KMS-11 (cell line): ENCODE measurements around the gene RTP5.

ENCODE experiments used
- H2AFZ ChIP-seq: fragments of 200-600 bp; sonication (generic); 2 replicates; pipeline ENCODE4 v1.6.1; 2016; ENCODE audit warnings: antibody characterized with exemption, mixed run types, low read depth
- H3K27ac ChIP-seq: fragments of 200-600 bp; sonication (generic); 2 replicates; pipeline ENCODE4 v1.6.1; 2016; ENCODE audit warnings: mild to moderate bottlenecking, mixed run types
- H3K27me3 ChIP-seq: fragments of 200-600 bp; sonication (generic); 2 replicates; pipeline ENCODE4 v1.6.1; 2017; ENCODE audit warnings: mild to moderate bottlenecking, low read depth, mixed run types, moderate library complexity; ENCODE audit not compliant: insufficient read depth
- H3K36me3 ChIP-seq: fragments of 200-600 bp; sonication (generic); 2 replicates; pipeline ENCODE4 v1.6.1; 2017; ENCODE audit warnings: mild to moderate bottlenecking, mixed run types; ENCODE audit not compliant: insufficient read depth
- H3K4me1 ChIP-seq: fragments of 200-600 bp; sonication (generic); 2 replicates; pipeline ENCODE4 v1.6.1; 2016; ENCODE audit warnings: mild to moderate bottlenecking, low read depth, mixed run types; ENCODE audit not compliant: poor library complexity, severe bottlenecking
- H3K4me2 ChIP-seq: fragments of 200-600 bp; sonication (generic); 2 replicates; pipeline ENCODE4 v1.7.0; 2016; ENCODE audit warnings: mild to moderate bottlenecking, mixed run types
- H3K4me3 ChIP-seq: fragments of 200-600 bp; sonication (generic); IDR thresholded peaks from 2 replicates; pipeline ENCODE4 v1.6.1; 2017; ENCODE audit warnings: low read depth, low read length, mixed read lengths; ENCODE audit not compliant: insufficient read depth
- H3K79me2 ChIP-seq: fragments of 200-600 bp; sonication (generic); 2 replicates; pipeline ENCODE4 v1.6.1; 2016; ENCODE audit warnings: low read depth, mixed run types; ENCODE audit not compliant: insufficient read depth
- H3K9ac ChIP-seq: fragments of 200-600 bp; sonication (generic); 2 replicates; pipeline ENCODE4 v1.6.1; 2016; ENCODE audit warnings: mild to moderate bottlenecking, mixed run types
- H4K20me1 ChIP-seq: fragments of 200-600 bp; sonication (generic); 2 replicates; pipeline ENCODE4 v1.6.1; 2016; ENCODE audit warnings: mild to moderate bottlenecking, mixed run types; ENCODE audit not compliant: insufficient read depth
- CTCF ChIP-seq: fragments of 200-600 bp; sonication (generic); conservative IDR thresholded peaks from 2 replicates; pipeline ENCODE4 v1.6.1; 2017; ENCODE audit warnings: low read depth, mild to moderate bottlenecking, antibody characterized with exemption, low read length, moderate library complexity, mixed read lengths

Gene RTP5

GRCh38 chr2:241894056-241894641 lies 24.6 kb downstream of the RTP5 start:
- Histone ChIP-seq H2AFZ (no peak overlapping the region), H3K27ac (no peak overlapping the region), H3K4me2 (no peak overlapping the region), H3K27me3 (no peaks in the 10 kb centered on the region), H3K79me2 (no peaks in the 10 kb centered on the region), H3K36me3 (no peaks in the 10 kb centered on the region), H3K9ac (no peak overlapping the region), H4K20me1 (no peaks in the 10 kb centered on the region), H3K4me1 (no peaks in the 10 kb centered on the region), H3K4me3 (no peak overlapping the region)
- TF ChIP-seq CTCF = no peak

- Histone ChIP-seq H3K4me3 (no peak overlapping the region), H3K9ac (no peak overlapping the region), H3K4me2 (no peak overlapping the region), H2AFZ (no peak overlapping the region), H3K4me1 (no peaks in the 10 kb centered on the region), H3K36me3 (no peaks in the 10 kb centered on the region), H4K20me1 (no peaks in the 10 kb centered on the region), H3K79me2 (no peaks in the 10 kb centered on the region), H3K27ac (no peak overlapping the region), H3K27me3 (no peaks in the 10 kb centered on the region)
- TF ChIP-seq CTCF = no peak
Measured at GRCh38 chr2:241894681-241895426, 25.3 kb downstream of the RTP5 start.

- H4K20me1 ChIP-seq = no peaks in the 10 kb centered on the region
- no peaks in the 10 kb centered on the region for H3K4me1 ChIP-seq
- H3K27ac ChIP-seq = no peak overlapping the region
- no peak overlapping the region for H2AFZ ChIP-seq
- H3K4me2 ChIP-seq = no peak overlapping the region
- H3K36me3 ChIP-seq = no peaks in the 10 kb centered on the region
- no peak overlapping the region for H3K9ac ChIP-seq
- no peaks in the 10 kb centered on the region for H3K27me3 ChIP-seq
- no peaks in the 10 kb centered on the region for H3K79me2 ChIP-seq
- no peak for TF ChIP-seq CTCF
- H3K4me3 ChIP-seq = no peak overlapping the region
Measured at GRCh38 chr2:241895427-241895711, 25.8 kb downstream of the RTP5 start.

- no peaks in the 10 kb centered on the region for H4K20me1 ChIP-seq
- H3K36me3 ChIP-seq = no peaks in the 10 kb centered on the region
- H3K27me3 ChIP-seq = no peaks in the 10 kb centered on the region
- H3K4me3 ChIP-seq = no peak overlapping the region
- no peak overlapping the region for H3K9ac ChIP-seq
- no peaks in the 10 kb centered on the region for H3K79me2 ChIP-seq
- H2AFZ ChIP-seq = no peak overlapping the region
- H3K4me1 ChIP-seq = no peaks in the 10 kb centered on the region
- TF ChIP-seq CTCF = no peak
- no peak overlapping the region for H3K27ac ChIP-seq
- H3K4me2 ChIP-seq = no peak overlapping the region
Measured at GRCh38 chr2:241895712-241896641, 26.4 kb downstream of the RTP5 start.
